GM19238 (cell line): ENCODE measurements around the gene POU6F2.

Experiments
- DNase-seq: peaks from one replicate; pipeline ENCODE4 v3.0.0; 2011; ENCODE audit warnings: low spot score; ENCODE audit not compliant: insufficient read length

The POU6F2 gene

DNA sequence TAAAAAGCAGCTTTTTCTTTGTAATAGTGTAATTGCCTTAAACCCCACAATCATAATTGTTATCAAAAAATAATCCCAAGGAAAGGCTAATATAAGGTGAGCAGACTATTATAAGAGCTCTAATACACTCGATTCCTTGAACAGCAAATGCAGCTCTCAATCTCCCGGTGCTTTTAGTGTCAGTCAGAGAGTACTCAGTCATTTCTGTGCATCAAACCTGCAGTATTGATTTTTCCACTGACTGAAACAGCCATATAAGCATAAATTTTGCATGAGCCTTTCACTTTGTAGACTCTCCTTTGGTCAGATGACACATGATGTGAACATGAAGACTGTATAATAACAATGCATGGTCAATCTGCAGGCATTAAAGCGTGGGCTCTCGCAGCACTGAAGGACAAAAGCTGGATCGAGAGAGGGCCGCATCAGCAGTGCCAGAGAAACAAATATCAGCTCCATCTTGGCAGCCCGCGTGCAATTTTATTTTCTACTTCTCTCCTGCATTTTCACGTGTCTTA is 272.0 kb downstream of the POU6F2 start:
- DNase-seq = no peak

- DNase-seq = no peak
Measured at GRCh38 chr7:39252916-39253315, 275.2 kb downstream of the POU6F2 start.

- DNase-seq = no peak
Measured at GRCh38 chr7:39259391-39260003, 281.8 kb downstream of the POU6F2 start.

DNA sequence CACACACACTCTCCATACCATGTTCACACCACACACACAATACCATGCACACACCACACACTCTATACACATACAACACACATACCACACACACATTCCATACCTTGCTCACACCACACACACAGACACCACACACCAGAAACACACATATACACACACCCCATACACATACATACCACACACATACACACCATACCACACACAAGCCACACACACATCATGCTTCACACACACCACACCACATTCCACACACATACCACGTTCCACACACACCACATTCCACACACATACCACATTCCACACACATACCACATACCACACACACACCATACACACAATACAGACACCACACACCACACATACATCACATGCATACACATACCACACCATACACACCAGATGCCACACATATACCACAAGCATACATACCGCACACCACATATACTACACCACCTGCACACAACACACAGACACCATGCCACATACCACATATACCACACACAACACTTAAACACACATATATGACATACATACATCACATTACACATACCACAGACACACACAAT is 282.7 kb downstream of the POU6F2 start:
- DNase-seq = no peak

GRCh38 chr7:39261771-39262170 is 284.1 kb downstream of the POU6F2 start:
- DNase-seq = no peak

- no peak for DNase-seq
Measured at GRCh38 chr7:39265641-39266591, 288.2 kb downstream of the POU6F2 start.

- DNase-seq = no peak
Measured at GRCh38 chr7:39269034-39269433, 291.3 kb downstream of the POU6F2 start.

GRCh38 chr7:39270018-39270417 is 292.3 kb downstream of the POU6F2 start:
- no peak for DNase-seq

DNA sequence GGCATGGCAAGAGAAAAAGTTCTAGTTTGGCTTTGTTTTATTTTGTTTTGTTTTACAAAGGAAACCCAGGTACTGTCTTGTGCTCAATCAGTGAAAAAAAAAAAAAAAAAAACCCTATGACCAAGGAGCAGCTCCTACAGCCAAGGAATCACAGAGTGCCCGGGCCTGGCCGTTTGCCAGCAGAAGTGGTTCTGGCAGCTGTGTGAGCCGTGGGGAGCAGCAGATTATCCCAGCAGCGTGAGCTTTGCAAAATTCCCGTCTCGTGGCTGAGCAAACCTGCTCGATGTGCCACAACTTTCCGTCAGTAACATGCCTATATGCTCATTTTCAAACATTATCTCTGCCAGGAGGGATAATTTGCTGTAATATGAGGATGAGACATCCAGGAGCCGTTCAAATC is 293.7 kb downstream of the POU6F2 start:
- no peak for DNase-seq

DNA sequence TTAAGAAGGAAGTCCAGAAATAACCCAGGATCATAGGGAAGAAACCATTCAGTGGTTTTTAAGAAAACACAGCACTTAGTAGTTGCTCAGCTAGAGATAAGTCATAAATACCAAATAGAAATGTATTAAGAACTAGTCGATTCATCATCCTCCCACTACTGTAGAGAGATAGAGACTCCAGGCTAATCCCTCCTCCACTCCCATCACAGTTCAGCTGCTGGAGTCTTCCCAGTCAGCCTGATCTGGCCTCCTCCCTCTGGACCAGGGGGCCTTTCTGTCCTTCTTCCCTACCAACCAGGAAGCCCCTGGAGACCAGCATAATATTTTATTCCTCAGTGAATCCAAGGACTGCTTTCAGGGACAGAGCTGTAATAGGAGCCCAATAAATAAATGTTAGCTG is 294.4 kb downstream of the POU6F2 start:
- DNase-seq = no peak

DNA sequence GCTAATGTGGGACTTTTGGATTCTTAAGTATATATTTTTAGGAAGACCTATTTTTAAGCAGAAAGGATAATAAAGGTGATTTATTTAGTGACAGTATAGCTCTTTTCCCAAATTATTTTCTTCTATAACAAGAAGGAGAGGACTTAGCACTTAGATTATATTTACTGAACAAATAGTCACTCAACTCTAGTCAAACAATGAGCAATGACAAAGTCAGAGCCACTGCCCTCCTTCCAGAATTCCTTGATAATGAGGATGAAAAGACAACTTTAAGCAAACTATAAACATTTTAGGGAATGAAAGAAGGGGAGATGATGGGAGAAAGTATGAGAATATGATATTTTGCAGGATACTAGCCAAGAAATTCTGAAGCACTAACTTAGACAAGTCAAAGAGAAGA is 295.0 kb downstream of the POU6F2 start:
- no peak for DNase-seq

DNA sequence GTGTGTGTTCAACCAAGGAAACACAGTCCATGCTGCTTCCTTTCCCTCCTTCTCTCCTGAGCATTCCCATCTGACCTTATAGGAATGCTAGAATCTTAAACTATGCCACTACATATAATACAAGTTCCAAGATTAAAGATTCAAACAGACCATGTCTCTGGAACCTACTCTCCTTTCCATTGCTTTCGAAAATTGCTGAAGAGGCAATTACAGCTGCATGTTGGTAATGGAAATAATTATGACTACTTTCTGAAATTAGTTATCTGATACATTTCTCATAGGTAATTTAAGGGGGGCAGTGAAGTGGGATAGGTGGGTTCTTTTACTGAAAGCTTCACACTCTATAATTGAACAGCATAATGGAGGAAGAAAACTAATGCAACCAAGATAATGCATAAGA is 302.6 kb downstream of the POU6F2 start:
- no peak for DNase-seq

GRCh38 chr7:39285256-39285655 is 307.5 kb downstream of the POU6F2 start:
- DNase-seq = no peak

GRCh38 chr7:39288303-39288702 is 310.6 kb downstream of the POU6F2 start:
- DNase-seq = no peak

GRCh38 chr7:39291628-39292410 is 314.1 kb downstream of the POU6F2 start:
- DNase-seq = no peak

DNA sequence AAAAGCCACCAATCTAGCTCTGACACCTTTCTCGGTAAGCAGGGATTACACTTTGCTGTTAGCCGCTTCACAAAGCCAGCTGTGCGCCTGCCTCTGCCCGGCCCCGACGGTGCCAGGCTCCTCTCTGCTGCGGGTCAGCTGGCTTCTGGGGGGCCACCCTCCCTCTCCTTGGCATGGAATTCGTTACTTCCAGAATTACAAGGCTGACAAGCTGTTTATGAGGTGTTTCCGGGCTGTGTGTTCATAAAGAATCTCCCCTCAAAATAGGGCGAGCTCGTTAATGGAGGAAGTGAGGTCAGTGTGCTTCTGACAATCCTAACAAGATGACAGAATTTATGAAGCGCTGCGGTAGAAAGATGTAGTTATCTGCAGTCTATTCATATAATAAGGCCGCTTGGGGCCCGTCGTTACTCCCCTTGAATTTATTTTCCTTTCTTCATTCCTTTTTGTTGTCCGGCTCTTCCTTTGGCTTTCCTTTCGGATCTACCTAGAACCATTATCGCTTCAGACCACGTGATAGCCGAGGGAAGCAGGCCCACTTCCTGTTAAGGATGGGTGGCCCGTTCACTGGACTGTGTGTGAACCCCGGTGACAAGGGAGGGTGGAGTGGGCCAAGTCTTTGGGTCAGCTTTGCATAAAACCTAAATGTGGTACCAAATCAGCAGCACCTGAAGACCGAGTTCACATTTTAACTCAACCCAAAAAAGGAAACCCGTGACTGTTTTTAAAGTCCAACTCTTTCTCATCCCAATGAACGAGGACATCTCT is 315.5 kb downstream of the POU6F2 start:
- DNase-seq = no peak

DNA sequence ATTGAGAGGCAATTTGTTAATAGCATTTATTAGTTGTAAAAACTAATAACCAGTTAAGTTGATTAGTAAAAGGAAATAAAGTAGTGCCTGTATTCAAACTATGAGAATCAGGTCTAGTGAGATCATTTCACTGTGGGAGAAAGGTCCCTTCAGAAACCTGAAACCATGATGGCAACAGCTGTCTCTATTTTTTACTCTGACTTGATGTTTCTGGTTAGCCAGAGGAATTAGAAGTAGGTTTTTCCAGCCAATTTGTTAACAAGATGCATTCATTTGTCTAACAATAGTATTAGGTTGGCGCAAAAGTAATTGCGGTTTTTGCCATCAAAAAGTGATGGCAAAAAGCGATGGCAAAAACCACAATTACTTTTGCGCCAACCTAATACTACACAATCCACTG is 316.3 kb downstream of the POU6F2 start:
- no peak for DNase-seq

- DNase-seq = no peak
Measured at GRCh38 chr7:39295796-39296195, 318.1 kb downstream of the POU6F2 start.

DNA sequence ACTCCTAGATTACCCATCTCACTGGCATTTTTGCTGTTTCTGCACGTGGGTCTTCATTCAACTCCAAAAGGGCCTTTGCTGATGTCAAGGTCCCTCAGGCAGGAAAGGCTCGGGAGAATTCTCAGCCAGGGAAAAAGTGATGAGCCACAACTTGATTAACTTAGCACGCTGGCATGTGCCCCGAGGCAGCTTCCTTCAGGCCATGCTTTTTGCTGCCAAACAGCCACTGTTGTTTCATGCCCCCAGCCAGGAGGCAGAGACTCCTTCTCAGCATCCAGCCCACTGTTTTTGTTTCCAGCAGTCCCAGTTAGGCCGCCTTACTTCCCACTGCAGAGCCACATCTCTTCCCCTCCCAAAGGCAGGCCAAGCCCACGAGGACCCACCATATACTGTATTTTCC is 322.0 kb downstream of the POU6F2 start:
- DNase-seq = no peak

DNA sequence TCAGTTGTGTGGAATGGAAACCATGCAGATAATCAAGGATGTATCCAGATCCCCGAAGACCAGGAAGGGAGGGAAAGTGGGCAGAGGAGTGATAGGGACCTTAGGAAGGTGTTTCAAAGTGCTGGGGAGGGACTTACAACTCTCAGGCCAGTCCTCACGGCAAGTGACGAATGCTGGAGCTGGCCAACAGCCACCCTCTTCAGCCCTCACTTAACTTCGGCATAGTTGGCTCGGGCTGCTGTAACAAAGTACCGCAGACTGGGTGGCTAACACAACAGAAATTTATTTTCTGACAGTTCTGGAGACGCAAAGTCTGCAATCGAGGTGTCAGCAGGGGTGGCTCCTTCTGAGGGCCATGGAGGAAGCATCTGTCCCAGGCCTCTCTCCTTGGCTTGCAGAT is 322.6 kb downstream of the POU6F2 start:
- DNase-seq = no peak

GRCh38 chr7:39301543-39301942 is 323.8 kb downstream of the POU6F2 start:
- no peak for DNase-seq
